DND-41 (cell line): ENCODE measurements around the gene PTPRN.

ENCODE experiments used
- CTCF ChIP-seq: IDR thresholded peaks from 2 replicates; pipeline ENCODE4 v1.5.1; 2012; ENCODE audit warnings: borderline replicate concordance, low read length, moderate library complexity, mild to moderate bottlenecking; ENCODE audit not compliant: poor library complexity, severe bottlenecking; ENCODE audit errors: extremely low read depth
- EZH2 ChIP-seq: IDR thresholded peaks from 3 replicates; pipeline ENCODE4 v1.6.1; 2012; ENCODE audit warnings: borderline replicate concordance, low read depth, mild to moderate bottlenecking, moderate library complexity, low read length, inconsistent platforms; ENCODE audit not compliant: severe bottlenecking

- TF ChIP-seq CTCF (no peak), EZH2 (no peak)
Measured at GRCh38 chr2:219292616-219293015, 16.6 kb downstream of the PTPRN start.
